Activated CD4-positive, alpha-beta T cell treated with anti-CD3 and anti-CD28 coated beads for 48 hours (primary cell): ENCODE data around the gene CTF1.
"Not testable (repeated sequence)": the region's sequence is repeated elsewhere in the genome, so short reads cannot be mapped to it uniquely, and the experiment has no call there.

Experiments
- DNase-seq: peaks from one replicate; pipeline ENCODE4 v3.0.0-alpha.2; 2020

Gene CTF1, protein sequence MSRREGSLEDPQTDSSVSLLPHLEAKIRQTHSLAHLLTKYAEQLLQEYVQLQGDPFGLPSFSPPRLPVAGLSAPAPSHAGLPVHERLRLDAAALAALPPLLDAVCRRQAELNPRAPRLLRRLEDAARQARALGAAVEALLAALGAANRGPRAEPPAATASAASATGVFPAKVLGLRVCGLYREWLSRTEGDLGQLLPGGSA

DNA sequence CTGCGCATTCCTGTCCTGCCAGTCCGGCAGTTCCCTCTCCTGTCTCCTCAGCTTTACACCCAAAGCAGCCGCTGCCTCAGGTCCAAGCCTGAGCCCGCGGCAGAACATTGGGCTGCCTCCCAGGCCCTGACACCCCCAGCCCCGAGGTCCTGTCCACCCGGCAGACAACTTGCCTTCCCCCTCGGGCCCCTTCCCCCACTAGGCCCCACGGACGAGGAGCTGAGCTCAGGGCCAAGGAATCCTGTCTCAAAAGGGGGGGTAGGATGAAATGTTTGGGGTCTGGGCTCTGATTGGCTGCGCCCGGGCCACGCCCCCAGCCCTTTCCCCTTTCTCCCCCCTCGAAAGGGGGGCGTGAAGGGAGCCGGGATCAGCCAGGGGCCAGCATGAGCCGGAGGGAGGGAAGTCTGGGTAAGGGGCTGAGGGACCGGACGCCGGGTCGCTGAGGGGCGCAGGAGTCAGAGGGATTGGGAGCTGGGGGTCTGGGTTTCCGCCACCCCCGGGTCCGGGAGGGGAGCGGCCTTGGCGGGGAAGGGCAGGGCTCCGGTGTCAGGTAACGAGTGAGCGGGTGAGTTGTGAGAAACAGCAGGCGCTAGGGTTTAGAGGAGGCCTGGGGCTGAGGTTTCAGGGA lies at the start of gene CTF1:
CTF1 (plus strand) TSS at position 354 of the 628 bp plus-strand sequence; CDS start at position 384, 30 bp downstream.
- DNase-seq, result no peak

DNA sequence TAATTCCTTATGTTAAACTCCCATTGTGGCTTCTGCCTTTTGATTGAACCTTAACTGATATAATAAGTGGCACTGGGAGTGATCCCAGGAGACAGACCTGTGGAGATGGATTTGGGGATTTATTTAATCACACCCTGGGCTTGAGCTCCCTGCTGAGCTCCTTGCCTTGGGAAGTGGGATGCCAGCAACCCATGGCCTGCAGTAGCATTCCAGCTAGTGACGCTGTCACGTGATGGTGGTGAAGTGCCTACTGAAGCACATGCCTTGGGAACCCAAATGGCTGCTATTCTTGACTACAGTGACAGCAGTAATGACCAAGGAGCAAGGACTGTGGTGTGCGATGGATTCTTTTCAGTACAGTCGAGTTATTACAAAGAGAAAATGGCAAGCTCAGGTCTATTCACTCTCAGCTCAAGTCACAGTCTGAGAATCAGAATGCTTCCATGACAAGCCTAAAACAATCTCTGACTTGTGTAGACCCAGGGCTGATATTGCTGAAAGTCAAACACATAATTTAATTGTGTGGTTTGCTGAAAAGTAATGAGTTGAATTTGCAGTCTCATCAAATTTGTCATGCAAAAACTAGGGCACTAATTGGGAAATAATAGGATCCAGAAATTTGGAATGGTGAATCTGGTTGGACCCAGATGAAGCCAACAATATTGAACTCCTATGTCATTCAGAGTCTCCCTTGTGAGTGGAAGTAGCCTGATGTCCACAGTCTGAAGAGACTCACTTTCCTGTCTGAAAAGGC lies 49.6 kb upstream of the CTF1 start:
- DNase-seq, result no peak

DNA sequence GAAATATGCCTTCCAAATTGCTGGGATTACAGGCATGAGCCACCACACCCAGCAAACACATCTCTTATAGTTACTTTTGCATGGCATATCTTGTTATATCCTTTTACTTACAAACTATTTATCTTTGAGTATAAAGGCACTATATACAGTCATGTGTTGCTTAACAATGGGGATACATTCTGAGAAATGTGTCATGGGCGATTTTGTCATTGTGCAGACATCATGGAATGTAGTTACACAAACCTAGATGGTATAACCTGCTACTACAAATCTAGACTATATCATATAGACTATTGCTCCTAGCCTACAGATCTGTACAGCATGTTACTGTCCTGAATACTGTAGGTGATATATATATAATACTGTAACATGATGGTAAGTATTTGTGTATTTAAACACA lies 46.2 kb upstream of the CTF1 start:
- no peak for DNase-seq

DNA sequence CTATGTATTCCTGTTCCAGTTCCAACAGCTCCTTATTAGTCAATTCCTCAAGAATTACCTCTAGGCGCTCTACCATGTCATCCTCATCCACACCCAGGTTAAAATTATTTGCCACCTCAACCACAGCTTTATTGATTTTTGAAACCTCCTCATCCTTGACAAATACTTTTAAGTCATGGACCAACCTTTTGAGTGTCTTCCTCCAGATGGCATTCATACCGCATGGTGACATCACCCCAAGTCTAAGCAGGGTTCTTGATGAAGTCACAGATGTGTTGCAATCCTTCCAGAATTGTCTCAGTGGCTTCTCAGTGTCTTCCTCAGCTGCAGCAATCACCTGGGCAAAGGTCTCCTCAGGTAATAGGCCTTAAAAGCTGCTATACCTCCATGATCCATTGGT lies 42.7 kb upstream of the CTF1 start:
- no peak for DNase-seq

DNA sequence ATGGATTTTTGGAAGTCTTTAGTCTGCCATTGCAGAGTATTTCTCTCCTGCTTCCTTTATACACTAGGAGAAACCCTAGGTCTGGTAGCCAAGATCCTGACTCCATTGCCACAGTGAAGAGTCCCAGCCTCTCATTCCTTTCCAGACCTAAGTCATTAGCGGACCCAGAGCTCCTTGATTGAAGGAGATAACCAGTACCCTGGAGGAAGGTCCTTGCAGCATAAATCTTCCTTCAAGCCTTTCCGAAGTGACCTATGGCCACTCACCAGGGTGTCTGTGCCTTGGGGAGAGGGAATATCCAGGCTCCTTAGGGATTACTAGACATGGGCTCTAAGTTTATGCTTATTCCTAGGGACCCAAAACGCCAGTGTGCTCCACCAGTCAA lies 38.3 kb upstream of the CTF1 start:
- no peak for DNase-seq

DNA sequence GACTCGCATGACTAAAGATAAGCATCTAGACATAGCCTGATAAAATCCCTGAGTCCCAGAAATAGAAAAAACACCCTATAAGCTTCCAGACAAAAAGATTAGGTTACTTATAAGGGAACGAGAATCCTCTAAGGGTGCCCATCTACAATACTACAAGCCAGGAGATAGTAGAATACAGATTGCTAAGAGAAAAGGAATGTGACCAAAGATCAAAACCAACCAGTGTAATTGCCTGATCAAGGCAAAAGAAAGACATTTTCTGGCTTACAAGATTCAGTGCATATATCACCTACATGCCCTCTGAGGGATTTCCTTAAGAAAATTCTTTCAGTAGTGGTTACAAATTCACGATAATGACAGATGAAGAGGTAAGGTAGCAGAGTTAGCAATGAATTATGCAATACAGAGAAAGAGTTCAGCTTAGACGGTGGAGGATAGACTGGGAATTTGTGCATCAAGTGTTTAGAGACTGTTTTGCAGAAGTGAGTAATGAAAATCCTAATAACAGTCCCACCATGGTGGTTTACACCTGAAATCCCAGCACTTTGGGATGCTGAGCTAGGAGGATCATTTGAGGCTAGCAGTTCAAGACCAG lies 37.5 kb upstream of the CTF1 start:
- DNase-seq, result no peak

DNA sequence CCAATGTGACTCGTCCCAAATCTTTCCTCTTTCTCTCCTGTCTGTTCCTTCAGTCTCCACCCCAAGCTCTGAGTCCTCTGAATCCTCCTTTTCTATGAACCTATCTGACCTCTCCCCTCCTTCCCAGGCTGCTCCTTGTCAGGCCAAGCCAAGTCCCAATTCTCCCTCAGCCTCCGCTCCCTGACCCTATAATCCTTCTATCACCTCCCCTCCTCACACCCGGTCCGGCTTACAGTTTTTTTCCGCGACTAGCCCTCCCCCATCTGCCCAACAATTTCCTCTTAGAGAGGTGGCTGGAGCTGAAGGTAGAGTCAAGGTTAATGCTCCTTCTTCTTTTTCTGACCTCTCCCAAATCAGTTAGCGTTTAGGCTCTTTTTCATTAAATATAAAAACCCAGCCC lies 35.7 kb upstream of the CTF1 start:
- not testable (repeated sequence) for DNase-seq

DNA sequence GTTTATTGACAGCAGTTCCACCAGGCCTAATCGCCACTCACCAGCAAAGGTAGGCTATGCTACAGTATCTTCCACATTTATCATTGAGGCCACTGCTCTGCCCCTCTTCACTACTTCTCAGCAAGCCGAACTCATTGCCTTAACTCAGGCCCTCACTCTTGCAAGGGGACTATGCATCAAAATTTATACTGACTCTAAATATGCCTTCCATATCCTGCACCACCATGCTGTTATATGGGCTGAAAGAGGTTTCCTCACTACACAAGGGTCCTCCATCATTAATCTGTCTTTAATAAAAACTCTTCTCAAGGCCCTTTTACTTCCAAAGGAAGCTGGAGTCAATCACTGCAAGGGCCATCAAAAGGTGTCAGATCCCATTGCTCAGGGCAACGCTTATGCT lies 33.2 kb upstream of the CTF1 start:
- DNase-seq, result not testable (repeated sequence)

DNA sequence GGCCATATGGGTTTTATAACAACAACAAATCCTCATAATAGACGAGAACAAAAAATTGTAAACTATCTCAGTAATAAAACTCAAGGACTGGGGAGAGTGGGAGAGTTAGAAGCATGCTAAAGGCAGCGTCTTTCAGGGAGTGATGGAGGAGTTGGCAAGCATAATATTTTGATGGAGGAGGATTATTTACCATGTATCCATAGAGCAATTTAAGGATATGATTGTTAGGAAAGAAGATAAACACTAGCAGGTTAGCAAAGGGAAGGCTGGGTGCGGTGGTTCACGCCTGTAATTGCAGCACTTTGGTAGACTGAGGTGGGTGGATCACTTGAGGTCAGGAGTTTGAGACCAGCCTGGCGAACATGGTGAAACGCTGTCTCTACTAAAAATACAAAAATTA lies 30.4 kb upstream of the CTF1 start:
- no peak for DNase-seq

DNA sequence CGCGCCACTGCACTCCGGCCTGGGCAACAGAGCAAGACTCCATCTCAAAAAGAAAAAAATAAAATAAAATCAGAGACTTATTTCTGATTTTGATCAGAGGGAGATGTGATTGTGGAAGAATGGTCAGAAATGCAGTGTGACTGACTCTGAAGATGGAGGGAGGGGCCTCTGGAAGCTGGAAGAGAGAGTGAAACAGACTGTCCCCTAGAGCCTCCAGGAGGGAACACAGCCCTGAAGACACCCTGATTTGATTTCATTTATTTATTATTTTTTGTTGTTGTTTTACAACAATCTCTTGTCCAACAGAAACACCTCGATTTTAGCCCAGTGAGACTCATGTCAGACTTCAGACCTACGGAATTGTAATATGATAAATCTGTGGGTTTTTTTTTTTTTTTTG lies 28.7 kb upstream of the CTF1 start:
- DNase-seq, result no peak

DNA sequence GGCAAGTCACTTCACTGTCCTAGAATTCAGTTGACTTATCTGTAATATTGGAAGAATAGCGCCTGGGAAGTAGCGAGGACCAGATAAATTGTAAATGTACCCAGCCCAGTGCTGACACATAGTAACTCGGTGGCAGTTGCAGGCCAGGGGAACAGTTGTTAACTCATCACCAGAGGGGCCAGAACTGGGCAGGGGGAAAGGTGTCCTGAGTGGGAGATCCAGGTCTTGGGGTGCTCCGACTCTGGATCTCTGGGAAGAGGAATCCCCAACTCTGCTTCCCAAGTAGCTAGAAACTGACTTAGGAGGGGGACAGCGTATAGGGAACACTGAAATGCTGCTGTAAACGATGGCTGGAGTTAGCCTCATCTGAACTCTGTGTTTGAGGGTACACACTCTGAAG lies 25.5 kb upstream of the CTF1 start:
- no peak for DNase-seq

DNA sequence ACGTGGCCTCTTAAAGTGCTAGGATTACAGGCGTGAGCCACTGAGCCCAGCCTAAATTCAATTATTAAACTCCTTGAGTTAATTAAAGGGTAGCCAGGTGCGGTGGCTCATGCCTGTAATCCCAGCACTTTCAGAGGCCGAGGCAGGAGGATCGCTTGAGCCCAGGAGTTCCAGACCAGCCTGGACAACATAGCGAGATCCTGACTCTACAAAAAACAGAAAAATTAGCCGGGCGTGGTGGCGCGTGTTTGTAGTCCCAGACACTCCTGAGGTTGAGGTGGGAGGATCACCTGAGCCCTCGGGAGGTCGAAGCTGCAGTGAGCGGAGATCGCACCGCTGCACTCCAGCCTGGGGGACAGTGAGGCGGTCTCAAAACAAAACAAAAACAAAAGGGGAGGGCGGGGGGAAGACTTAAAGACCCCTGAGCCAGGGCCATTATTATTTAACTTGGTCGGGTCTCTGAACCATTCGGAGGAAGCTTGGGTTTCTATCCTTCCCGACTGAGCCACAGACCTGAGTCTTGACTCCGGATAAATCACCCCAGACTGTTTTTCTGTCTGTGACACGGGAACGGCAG lies 22.1 kb upstream of the CTF1 start:
- no peak for DNase-seq

DNA sequence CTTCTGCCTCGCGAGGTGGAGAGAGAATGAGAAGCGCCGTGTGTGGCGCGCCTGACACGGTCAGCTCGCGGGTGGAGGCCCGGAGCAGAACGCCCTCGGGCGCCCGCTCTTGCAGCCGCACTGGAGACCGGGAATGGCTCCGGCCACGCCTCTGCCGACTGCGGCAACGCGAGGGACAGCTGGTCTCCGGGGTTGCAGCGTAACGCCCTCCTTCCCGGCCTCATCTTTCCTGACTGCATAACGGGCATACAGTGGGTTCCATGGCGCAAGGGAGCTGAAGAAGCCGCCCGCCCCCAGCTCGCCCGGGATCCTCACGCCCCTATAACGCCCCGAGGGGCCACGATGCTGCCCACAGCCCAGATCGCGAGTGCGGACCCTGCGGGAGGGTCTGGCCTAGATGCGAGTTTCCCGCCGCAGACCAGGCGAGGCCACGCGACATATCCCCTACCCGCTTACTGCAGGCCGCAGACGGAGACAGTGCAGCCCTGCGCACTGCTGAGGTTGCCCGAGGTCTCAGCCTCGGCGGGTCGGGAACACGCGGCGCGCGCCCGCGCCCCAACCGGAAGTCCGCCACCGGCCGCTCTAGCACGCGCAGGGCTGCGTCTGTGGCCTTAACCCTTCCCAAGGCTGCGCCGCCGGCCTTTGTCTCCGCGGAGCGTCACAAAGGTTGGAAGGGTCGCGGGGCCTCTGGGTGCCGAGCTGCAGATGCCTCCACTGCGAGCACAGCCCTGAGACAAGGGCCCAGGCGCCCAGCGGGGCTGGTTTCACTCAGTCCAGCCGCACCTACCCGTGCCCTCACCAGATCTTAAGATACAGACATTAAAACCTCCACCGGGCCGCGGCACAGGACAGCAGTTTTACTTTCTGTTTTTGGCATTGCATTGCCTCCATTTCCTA lies 21.3 kb upstream of the CTF1 start:
- DNase-seq, result peak; percentile 93

DNA sequence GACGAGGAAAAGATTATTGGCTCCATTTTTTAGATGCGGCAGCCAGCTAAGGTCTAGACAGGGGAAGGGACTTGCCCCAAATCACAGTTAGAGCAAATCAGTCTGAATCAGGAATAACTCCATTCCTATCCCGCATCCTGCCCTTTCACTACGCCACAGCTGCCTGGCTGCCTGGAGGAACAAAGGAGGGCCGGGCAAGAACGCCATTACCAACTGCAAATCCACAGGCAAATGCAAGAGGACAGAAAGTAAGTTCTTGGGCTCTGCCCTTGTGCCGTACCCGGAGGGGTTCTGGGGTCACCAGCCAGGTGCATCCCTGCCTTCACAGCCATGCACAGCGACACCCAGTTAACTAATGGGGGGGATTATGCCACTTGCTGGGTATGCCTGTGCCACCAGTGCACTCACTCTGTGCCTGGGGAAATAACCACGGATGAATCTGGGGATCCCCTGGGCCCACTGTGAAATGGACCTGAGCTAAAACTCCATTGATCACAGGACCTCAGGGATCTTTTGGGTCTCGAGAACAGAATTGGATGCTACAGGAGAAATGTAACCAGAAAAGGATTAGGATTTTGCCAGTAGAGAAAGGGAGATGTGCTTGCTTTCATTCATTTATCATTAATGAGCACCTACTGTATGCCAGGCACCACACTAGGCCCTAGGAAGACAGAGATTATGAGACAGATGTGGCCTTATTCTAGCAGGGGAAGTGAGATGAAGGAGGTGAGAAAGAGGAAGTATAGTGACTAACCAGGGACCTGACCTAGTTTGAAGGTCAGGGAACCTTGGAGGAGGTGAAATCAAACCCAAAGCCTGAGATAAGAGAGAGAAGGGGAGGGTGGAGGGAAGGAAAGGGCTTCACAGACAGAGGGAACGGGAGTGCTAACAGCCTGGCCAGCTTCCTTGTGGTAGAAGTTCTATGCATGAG lies 20.3 kb upstream of the CTF1 start:
- peak; percentile 29 for DNase-seq

DNA sequence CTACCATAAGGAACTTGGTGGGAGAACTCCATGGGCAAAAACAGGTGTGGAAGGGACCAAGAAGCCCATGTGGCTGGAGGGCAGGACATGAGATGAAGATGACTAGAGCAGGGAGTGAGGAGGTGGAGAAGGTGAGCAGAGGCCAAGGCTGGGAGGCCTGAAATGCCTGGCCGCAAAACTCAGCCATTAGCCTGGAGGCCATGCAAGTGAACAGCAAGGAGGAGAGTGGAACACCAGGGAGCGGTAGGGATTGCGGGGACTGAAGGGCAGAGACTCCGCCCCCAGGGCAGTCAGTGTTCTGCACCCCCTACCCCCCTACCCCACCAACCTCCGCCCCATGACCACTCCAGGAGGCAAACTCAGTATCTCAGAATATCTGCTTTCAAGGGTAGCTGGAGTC lies 19.5 kb upstream of the CTF1 start:
- DNase-seq, result no peak

DNA sequence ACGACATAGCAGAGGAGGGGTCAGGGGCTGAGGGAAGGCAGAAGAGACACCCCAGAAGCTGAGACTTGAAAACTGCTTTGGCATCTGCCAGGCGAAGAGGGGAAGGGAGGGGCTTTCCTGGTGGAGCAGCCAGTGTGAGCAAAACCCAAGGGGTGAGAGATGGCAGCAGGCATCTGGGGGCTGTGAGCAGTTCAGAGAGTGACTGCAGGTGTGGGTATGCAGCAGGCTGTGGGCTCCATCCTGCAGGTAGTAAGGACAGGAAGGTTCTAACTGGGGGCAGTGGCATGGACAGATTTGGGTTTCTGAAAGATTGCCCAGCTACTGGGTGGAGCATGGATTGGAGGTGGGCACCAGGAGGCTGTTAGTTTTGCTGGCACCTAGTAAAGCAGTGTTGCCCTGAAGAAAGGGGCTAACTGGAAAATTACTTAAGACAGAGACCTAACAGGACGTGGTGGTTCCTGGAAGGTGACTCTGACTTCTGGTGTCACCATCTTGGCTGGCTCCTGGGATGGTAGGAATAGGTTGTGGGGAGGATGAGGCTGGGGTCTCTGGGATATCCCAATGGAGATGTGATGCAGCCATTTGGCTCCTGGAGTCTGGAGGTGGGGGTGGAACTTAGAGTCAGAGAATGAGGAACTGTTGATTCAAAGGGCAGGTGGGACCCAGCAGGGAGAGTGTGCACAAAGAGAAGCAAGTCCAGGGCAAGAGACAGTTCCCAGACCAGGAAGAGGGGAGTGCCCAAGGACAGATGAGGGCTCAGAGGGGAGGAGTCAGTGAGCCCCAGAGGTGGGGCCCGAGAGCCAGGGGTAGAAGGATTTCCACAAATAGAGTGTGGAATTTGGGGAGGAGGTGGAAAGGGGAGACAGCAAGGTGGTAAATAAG lies 13.7 kb upstream of the CTF1 start:
- no peak for DNase-seq

DNA sequence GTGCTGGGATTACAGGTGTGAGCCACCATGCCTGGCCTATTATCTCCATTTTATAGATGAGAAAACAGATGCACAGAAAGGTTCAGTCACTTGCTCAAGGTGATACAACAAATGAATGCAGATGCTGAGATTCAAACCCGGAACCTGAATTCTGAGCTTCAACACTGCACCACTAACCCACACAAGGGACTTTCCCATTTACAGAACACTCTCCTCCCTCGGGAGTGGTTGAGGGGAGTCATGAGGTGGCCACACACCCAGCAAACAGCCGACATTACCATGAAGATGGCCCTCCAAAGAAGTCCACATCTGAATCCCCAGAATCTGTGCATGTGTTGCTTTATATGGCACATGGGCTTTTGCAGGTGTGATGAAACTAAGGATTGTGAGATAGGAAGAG lies 11.7 kb upstream of the CTF1 start:
- DNase-seq, result no peak

DNA sequence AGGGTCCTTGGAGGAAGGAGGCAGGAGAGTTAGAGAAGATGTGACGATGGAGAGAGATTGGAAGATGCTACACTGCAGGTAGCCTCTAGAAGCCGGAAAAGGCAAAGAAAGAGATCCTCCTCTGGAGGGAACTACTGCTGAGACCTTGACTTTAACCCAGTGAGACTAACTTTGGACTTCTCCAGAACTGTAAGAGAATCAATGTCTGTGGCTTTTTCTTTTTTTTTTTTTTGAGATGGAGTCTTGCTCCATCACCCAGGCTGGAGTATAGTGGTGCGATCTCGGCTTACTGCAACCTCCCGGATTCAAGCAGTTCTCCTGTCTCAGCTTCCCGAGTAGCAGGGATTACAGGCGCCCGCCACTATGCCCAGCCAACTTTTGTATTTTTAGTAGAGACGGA lies 11.2 kb upstream of the CTF1 start:
- no peak for DNase-seq

DNA sequence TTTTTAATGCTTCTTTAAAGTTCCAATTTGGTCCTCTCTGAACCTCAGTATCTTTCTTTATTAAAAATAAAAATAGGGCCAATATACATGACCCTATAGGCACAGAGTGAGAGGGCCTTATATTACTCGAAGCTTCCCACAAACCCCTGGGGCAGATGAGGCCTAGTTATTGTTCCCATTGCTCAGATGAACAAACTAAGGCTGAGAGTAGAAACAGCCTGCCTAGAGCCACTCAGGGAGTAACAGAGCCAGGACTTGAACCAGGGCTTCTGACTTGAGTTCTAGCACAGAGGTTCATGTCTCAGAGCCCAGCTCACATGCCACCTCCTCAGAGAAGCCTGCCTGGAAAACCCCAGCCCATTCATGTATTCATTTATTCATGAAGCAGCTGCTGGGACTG lies 10.3 kb upstream of the CTF1 start:
- no peak for DNase-seq

DNA sequence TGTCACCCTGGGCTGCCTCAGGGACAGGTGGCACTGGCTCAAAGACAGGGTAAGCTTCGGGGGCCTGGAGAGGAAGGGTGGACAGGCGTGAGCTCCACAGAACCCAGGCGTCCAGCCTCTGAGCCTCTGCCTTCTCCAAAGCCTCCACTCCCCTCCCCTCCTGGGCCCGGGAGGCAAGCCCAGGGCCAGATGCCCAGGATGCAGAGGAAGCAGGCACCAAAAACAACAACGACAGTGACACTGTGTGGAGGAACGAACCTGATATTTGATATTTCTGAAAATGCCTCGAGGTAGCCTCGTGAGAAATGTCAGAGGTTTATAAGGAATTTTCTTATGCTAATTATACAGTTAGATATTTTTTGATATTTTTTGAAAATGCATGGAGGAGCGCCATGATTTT lies 8.5 kb upstream of the CTF1 start:
- no peak for DNase-seq
